GM20000 (cell line): Measurements from ENCODE around the gene GPR25.

Experiments used
- DNase-seq: peaks from one replicate; pipeline ENCODE4 v3.0.0; 2012; ENCODE audit warnings: low spot score
- CTCF ChIP-seq: IDR thresholded peaks from 2 replicates; pipeline ENCODE4 v1.5.1; 2012; ENCODE audit warnings: mild to moderate bottlenecking, control low read depth; ENCODE audit errors: extremely low read depth, missing control alignments

GPR25 gene

GRCh38 chr1:200916681-200917080 is 43.9 kb downstream of the GPR25 start:
- DNase-seq, result peak; percentile 6
- no peak for TF ChIP-seq CTCF

- peak; percentile 9 for DNase-seq
Observed at GRCh38 chr1:200917291-200917817, 44.6 kb downstream of the GPR25 start.

GRCh38 chr1:200918006-200918405 is 45.2 kb downstream of the GPR25 start:
- no peak for TF ChIP-seq CTCF
- no peak for DNase-seq

More at GRCh38 chr1:200917291-200917817, 44.6 kb downstream of the GPR25 start:
- no peak for TF ChIP-seq CTCF

- no peak for TF ChIP-seq CTCF
- DNase-seq, result no peak
Observed at GRCh38 chr1:200919386-200919785, 46.6 kb downstream of the GPR25 start.

GRCh38 chr1:200921571-200922110 is 48.9 kb downstream of the GPR25 start:
- no peak for TF ChIP-seq CTCF
- DNase-seq, result no peak

GRCh38 chr1:200922406-200922805 is 49.6 kb downstream of the GPR25 start:
- DNase-seq, result no peak
- TF ChIP-seq CTCF, result no peak

- TF ChIP-seq CTCF, result no peak
- no peak for DNase-seq
Observed at GRCh38 chr1:200923601-200924000, 50.8 kb downstream of the GPR25 start.
